Right kidney (tissue), 1 donor: Measurements from ENCODE around the gene RASSF1.

ENCODE experiments used
- DNase-seq: peaks from one replicate; pipeline ENCODE4 v3.0.0-alpha.2; 2016

RASSF1 gene

GRCh38 chr3:50299929-50300680 lies 40.5 kb downstream of the RASSF1 start:
- no peak for DNase-seq

DNA sequence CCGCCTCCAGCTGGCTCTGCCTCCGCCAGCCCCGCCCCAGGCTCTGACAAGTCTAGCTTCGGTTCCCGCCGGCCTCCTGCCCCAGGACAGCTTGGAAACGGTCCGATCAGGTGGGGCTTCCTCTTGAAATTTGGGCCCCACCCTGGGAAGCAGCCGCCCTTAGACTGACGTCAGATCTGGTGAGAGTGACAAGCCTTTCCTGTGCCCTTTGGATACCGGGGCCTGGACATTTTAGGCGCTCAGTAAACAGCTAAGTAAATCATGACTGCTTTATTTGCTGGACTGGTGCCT lies 41.1 kb downstream of the RASSF1 start:
- DNase-seq: no peak

GRCh38 chr3:50298836-50299637 lies 41.6 kb downstream of the RASSF1 start, which contains the start of the genes HYAL3 and NAA80:
HYAL3 (minus strand) TSS chr3:50299405; CDS start chr3:50295602, 3,803 bp downstream.
NAA80 (minus strand) TSS chr3:50299405; CDS start chr3:50297463, 1,942 bp downstream.
- DNase-seq: peak; percentile 91

DNA sequence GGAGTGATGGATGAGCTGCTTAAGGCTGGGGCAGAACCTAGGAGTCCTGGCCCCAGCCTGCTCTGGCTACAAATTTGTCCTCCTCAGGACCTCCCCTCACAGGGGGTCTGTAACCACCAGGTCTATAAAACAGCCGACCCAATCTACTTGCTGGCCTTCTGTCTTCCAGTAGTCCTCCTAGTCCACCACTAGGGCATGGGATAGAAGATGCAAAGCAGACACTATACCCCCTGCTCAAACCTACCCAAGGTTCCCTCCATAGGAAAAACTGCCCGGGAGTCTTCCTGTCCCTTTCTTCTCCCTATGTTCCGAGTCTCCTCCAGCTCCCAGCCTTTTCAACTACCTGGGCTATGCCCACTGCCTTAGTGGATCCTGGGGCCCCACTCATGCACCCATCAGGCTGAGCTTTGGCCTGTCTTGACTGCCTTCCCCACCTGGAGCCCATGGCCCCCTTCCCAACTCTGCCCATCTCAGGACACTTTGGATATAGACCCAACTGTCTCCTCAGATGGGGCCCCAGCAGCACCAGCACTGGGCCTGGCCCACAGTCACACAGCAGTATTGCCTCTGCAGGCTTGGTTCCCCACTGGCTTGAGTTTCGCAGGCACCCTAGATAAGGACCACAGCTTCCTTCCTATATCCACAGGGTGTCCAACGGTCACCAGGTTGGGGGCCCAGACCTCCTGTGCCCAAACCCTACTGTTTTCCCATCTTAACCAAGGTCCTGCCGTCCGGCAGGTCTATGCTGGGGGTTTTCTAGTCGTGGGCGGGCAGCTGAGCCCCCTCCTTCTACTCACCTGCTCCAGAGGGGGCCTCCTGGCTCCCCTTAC lies 42.5 kb downstream of the RASSF1 start:
- no peak for DNase-seq

DNA sequence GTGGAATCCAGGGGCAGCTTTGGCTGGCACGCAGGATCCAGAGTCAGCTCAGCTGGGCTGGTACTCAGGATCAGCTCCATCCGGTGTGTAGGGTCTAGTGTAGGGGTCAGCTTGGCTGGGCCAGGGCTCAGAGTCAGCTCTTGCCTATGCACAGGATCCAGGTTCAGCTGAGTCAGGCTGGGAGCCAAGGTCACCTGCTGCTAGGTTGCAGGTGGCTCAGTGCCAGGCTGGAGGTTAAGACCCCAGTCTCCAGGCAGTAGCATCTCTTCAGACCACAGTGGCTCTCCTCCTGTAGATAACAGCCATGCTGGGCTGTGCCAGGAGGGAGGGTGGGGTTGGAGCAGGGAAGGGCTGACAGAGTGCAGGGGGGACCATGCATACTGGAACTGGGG lies 43.3 kb downstream of the RASSF1 start:
- DNase-seq: no peak

DNA sequence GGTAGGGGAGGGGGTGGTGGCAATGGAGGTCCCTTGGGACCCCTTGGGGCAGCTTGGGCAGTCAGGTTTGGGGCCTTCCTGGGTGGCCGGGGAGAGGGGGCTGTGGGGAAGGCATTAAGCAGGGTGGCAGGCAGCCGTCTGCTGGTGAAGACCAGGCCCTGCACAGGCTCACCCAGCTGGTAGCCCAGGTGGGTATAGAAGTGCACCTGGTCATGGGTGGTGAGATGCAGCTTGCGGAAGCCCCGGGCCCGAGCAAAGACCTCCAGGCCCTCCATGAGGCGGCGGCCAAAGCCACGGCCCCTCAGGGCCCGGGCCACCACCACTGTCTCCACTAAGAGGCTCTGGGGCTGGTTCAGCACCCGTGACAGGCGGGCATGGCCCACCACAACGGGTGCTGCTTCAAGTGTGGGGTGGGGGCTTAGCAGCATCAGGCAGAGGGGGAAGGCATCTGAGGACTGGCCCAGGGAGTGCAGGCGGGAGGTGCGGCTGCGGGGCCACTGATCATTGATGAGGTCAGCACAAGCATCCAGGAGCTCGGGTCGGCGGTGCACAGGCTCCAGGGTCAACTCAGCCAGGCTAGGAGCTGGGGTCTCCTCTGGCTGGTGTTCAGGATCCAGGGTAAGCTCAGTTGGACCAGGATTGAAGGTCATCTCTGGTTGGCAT lies 43.8 kb downstream of the RASSF1 start:
- DNase-seq: no peak

- no peak for DNase-seq
Observed at GRCh38 chr3:50295553-50296431, 44.8 kb downstream of the RASSF1 start.

DNA sequence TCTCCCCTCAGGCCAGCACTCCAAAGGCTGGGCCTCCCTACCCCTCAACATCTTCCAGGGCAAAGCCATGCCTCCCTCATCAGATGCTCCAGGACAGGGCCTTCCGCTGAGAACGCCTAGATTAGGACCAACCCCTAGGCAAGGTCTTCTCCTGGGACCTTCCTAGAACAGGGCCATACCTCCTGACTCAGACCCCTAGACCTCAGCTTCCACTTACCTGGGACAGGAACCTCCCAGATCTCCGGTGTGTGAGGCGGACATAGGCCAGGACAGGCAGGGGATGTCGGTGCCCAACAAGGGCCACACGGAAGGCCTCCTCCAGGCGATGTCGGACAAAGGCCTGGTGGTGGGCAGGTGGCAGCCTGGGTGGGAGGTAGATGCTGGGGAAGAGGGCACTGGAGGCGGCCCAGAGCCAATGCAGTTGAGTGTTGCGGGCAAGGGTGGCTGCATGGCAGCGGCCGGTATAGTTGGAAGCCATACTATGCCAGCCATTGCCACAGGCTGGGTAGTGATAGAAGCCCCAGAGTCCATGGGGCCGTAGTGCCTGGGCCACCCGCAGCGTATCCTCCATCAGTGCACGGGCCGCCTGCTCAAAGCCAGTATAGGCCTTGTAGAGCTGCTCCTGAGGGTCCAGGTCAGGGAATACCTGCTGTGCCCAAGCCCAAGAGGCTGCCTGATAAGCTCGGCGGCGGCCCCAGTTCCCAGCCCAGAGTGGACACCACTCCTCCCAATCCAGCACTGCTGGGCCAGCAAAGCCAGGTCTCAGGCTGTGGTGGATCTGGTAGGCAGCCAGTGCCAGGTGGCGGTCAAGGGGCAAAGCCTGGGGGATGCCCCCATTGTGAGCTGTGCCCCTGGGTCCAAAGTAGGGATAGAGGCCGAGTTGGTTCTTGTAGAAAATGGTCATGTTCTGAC lies 45.9 kb downstream of the RASSF1 start:
- no peak for DNase-seq

- DNase-seq: no peak
Observed at GRCh38 chr3:50294089-50294488, 46.5 kb downstream of the RASSF1 start.

DNA sequence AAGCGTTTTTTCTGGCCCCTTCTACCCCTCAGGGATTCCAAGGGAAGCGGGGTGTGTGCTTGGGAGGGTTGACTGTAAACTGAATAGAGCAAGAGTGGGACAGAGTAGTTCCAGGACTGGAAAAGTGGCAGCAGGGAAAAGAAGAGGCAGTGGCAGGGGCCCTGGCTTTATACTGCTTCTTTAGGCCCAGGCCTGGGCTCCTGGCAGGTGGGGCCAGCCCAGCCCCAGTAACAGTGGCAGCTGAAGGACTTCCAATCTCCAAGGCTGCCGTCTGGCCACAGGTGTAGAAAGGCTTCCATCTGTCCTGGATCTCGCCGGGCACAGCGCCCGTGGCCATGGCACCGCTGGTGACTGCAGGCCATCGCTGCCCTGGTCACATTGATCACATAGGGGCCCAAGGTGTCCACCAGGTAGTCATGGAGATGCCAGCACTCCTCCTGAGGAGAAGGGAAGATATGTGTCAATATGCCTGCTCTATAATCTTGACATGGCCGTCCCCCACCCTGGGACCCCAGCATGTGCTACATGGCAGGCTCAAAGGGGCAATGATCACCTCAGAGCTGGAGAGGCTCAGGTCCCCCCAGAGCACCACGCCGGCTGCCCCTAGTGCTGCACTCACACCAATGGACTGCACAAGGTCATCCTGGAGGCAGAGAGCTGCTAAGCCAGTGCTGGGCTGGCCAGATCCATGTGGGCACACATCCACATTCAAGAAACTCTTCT lies 47.4 kb downstream of the RASSF1 start:
- DNase-seq: no peak

GRCh38 chr3:50292159-50293078 lies 48.2 kb downstream of the RASSF1 start, which contains the start of gene IFRD2:
IFRD2 (minus strand) TSS chr3:50292429; CDS start chr3:50292274, 155 bp downstream.
- DNase-seq: peak; percentile 74

- DNase-seq: no peak
Observed at GRCh38 chr3:50290161-50290641, 50.4 kb downstream of the RASSF1 start.

GRCh38 chr3:50289130-50289529 lies 51.5 kb downstream of the RASSF1 start:
- DNase-seq: no peak

DNA sequence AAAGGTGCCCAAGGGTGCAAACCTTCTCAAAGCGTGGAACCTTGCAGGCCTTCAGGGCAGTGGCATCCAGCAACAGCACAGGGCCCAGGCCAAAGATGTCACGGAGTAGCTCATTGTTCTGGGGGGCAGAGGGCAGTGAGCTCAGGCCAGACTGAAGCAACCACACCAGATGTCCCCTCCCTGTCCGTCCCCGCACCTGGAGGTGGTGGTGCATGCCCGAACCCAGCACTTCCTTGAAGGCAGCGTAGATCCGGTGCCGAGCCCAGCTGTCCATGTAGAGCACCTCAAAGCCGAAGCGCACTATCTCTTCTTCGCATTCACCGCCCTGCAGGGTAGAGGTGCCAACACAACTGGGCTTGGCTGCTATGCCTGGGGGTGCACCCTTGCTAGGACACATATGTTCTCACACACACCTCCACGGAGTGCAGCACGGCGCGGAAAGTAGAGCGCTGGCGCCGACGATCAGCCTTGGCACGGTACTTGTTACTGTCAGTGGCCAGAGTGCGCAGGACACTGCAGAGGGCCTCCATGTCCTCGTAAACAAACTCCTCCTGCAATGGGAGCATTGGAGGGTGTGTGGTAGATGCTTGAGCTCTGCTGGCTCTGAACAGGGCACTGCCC lies 52.1 kb downstream of the RASSF1 start:
- no peak for DNase-seq

- no peak for DNase-seq
Observed at GRCh38 chr3:50287262-50287661, 53.4 kb downstream of the RASSF1 start.

DNA sequence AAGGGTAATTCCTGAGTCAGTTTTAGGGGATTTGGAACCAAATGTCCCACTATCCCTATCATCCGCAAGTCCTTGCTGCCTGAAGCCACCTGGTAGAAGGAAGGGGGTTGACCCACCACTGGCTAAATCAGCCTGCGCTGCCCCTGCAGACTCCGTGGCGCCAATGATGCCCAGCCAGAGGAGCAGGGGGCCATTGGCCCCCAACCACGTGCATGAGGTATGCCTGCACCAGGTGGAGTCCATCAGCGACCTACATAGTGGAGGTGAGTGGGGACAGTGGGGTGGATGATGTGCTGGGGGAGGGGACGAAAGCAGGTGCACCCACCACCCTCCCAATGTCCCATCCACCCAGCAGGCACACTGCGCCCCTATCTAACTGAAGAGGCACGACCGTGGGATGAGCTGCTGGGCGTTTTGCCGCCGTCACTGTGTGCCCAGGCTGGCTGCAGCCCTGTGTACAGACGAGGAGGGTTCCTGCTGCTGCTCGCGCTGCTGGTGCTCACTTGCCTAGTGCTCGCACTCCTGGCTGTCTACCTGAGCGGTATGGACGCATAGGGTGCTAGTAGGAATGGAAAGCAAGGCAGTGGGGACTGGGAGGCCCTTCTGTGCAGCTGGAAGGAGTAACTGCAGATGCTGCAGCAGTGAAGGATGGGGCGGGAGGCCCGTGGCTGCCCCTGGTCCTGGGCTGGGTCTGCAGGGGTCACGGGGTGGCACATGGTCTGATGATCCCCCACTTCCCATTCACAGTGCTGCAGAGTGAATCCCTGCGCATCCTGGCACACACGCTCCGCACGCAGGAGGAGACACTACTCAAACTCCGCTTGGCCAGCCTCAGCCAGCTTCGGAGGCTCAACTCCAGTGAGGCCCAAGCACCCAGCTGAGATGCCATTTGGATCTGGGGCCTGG lies 54.1 kb downstream of the RASSF1 start:
- no peak for DNase-seq
